Activated CD4-positive, CD25-positive, alpha-beta regulatory T cell treated with anti-CD3 and anti-CD28 coated beads, Interleukin-2, amount 50 U/mL, for 24 hours (primary cell): ENCODE measurements around the gene SART1.

ENCODE experiments used
- ATAC-seq, 2 donors: fragments of 150-1000 bp; cut with Tn5 transposase; one replicate each; pipeline ENCODE4 v1.10.0; 2021; ENCODE audit warnings: mild to moderate bottlenecking in 1 of 2, moderate library complexity in 1 of 2

Gene SART1

GRCh38 chr11:65967329-65967934 is 5.9 kb downstream of the SART1 start:
- no peak for ATAC-seq

- no peak for ATAC-seq
These were observed 7.3 kb downstream of the SART1 start for GRCh38 chr11:65968600-65969482.

GRCh38 chr11:65972116-65972515 is 10.6 kb downstream of the SART1 start:
- ATAC-seq: no peak

GRCh38 chr11:65973439-65974110 is 12.0 kb downstream of the SART1 start:
- no peak for ATAC-seq

- no peak for ATAC-seq
These were observed 14.2 kb downstream of the SART1 start for GRCh38 chr11:65975771-65976170.

GRCh38 chr11:65976216-65977176 is 15.0 kb downstream of the SART1 start:
- ATAC-seq: no peak

GRCh38 chr11:65977621-65978390 is 16.3 kb downstream of the SART1 start:
- no peak for ATAC-seq

GRCh38 chr11:65978391-65979238 is 17.1 kb downstream of the SART1 start:
- no peak for ATAC-seq

- ATAC-seq: no peak
These were observed 17.8 kb downstream of the SART1 start for GRCh38 chr11:65979261-65979759.

- no peak for ATAC-seq
These were observed 19.7 kb downstream of the SART1 start for GRCh38 chr11:65981101-65981740.

- no peak for ATAC-seq
These were observed 20.7 kb downstream of the SART1 start for GRCh38 chr11:65981972-65982823.

GRCh38 chr11:65982824-65983588 is 21.5 kb downstream of the SART1 start:
- no peak for ATAC-seq

GRCh38 chr11:65983589-65983987 is 22.1 kb downstream of the SART1 start:
- no peak for ATAC-seq

- no peak for ATAC-seq
These were observed 25.8 kb downstream of the SART1 start for GRCh38 chr11:65987336-65987735.

GRCh38 chr11:65988791-65989592 is 27.5 kb downstream of the SART1 start:
- peak; percentile 99 for ATAC-seq

- no peak for ATAC-seq
These were observed 30.5 kb downstream of the SART1 start for GRCh38 chr11:65992056-65992455.

- ATAC-seq: no peak
These were observed 35.8 kb downstream of the SART1 start for GRCh38 chr11:65997286-65997685.
